ENCODE measurements around the gene IZUMO4. TPM values are rescaled to one million over a fixed set of nuclear protein-coding genes. Genes with fewer than 3 reads are reported as not detected.

The IZUMO4 gene
- total RNA-seq, 1 experiment from 2014 or later, result 285 TPM

DNA sequence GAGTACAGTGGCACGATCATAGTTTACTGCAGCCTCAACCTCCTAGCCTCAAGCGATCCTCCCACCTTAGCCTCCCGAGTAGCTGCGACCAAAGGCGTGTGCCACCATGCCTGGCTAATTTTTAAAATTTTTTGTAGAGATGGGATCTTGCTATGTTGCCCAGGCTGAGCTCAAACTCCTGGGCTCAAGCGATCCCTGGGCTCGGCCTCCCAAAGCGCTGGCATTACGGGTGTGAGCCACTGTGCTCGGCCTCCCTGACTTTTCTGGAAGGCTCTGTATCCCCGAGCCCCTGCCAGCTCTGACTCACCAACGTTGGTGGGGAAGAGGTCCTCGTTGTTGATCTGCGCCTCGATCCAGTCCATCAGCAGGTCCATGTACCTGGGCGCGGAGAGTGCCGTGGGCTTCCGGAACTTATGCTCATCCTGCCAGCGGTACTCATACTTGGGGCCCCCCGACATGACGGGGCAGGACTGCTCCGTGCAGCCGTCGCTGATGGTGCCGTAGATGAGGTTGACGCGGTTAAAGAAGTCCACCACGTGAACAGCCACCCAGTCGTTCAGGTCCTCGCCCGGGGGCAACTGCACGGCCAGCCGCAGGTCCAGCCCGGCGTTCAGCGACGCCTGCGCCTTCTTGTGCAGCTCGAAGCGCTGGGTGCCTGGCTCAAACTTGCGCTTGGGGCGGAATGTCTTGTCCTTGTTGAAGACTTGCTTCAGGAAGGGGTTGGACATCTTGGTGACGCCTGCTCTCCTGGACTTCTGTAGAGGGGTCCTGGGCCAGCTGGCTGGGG is 18.7 kb upstream of the IZUMO4 start:
- Histone ChIP-seq H3K4me1 (ENCODE audit: low read length) (peaks cover 24% of the 10 kb centered on the region), H3K79me2 (ENCODE audit: low read length) (peaks cover 34% of the 10 kb centered on the region), H4K20me1 (ENCODE audit: insufficient read depth, low read depth, low read length) (peaks cover 9% of the 10 kb centered on the region; the same call in 1 of the 2 replicates), H3K9ac (ENCODE audit: low read length) (no peak overlapping the region), H2AFZ (ENCODE audit: low read length) (no peak overlapping the region), H3K36me3 (ENCODE audit: insufficient read depth, low read length) (peaks cover 65% of the 10 kb centered on the region), H3K9me2 (replicated peaks; ENCODE audit: insufficient read depth, low read length) (no peaks in the 10 kb centered on the region), H3K27ac (ENCODE audit: low read length) (no peak overlapping the region), H3K4me3 (ENCODE audit: low read length) (no peak overlapping the region), H3K4me2 (ENCODE audit: low read depth, low read length, poor library complexity, severe bottlenecking) (no peak overlapping the region), H3K9me3 (ENCODE audit: low read length) (no peaks in the 10 kb centered on the region), H3K27me3 (ENCODE audit: low read length) (no peaks in the 10 kb centered on the region)
- no peak for DNase-seq

DNA sequence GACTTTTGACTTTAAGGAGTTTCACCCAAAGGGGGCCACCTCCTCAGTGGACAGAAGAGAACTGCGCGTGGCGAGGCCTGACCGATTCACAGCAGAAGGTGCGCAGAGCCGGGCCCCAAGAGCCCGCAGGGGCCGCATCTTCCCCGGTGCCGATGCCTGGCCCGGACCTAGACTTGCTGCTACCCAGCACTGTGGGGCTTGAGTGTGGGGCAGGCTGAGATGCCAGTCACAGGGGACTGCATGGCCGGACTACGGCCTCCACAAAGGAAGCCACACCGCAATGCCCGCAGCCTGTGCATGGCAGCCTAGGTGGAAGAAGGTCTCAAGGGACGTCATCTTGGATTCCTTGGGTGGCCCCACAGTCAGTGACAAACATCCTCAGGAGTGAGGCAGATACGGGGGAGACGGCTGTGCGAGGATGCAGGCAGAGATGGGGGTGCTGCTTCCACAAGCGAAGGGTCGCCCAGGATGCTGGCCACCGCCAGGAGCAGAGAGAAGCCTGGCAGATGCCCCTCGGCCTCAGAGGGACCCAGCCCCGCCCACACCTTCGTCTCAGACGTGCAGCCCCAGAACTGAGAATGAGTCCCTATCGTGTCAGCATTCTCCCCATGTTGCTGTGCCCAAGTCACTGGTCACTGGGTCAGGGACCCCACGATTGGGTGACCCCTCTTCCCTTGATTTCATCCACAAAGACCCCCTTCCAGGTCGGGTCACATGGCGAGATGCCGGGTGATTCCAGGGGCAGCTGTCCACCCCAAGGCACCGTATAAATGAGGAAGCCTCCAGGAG is 17.4 kb upstream of the IZUMO4 start:
- H3K36me3 ChIP-seq (ENCODE audit: insufficient read depth, low read length), result peaks cover 68% of the 10 kb centered on the region
- no peak overlapping the region for H3K9ac ChIP-seq (ENCODE audit: low read length)

DNA sequence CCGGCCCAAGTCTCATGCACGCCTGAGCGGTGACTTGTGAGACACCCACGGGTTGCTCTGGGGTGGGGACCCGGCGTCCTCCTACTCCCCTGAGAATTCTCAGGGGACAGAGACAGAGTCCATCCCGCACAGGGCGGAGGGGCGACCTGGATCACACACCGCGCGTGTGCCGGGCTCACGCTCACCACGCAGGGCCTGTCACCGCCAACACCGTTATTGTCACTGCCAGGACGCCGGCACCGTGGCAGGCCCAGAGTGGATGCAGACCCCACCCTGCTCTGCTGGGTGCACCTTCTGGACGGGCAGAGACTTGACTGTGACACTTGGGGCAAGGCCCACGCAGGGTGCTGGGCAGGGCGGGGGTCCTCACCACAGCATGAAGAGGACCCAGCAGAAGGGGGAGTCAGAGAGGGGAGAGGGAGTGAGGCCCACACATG is 16.8 kb upstream of the IZUMO4 start:
- no peak overlapping the region for H3K27ac ChIP-seq (ENCODE audit: low read length)
- peaks cover 9% of the 10 kb centered on the region; the same call in 1 of the 2 replicates for H4K20me1 ChIP-seq (ENCODE audit: insufficient read depth, low read depth, low read length)
- no peaks in the 10 kb centered on the region for H3K27me3 ChIP-seq (ENCODE audit: low read length)
- no peaks in the 10 kb centered on the region for H3K9me3 ChIP-seq (ENCODE audit: low read length)
- no peak overlapping the region for H2AFZ ChIP-seq (ENCODE audit: low read length)
- H3K9ac ChIP-seq (ENCODE audit: low read length), result no peak overlapping the region
- H3K4me1 ChIP-seq (ENCODE audit: low read length), result peaks cover 37% of the 10 kb centered on the region
- no peak overlapping the region for H3K4me2 ChIP-seq (ENCODE audit: low read depth, low read length, poor library complexity, severe bottlenecking)
- H3K9me2 ChIP-seq (replicated peaks; ENCODE audit: insufficient read depth, low read length), result no peaks in the 10 kb centered on the region
- H3K79me2 ChIP-seq (ENCODE audit: low read length), result peaks cover 49% of the 10 kb centered on the region
- H3K4me3 ChIP-seq (ENCODE audit: low read length), result no peak overlapping the region
- H3K36me3 ChIP-seq (ENCODE audit: insufficient read depth, low read length), result peaks cover 66% of the 10 kb centered on the region
- no peak for DNase-seq

More for the DNA sequence above, 17.4 kb upstream of the IZUMO4 start:
- Histone ChIP-seq H3K27ac (ENCODE audit: low read length) (no peak overlapping the region), H3K4me3 (ENCODE audit: low read length) (no peak overlapping the region), H3K79me2 (ENCODE audit: low read length) (peaks cover 46% of the 10 kb centered on the region), H3K4me2 (ENCODE audit: low read depth, low read length, poor library complexity, severe bottlenecking) (no peak overlapping the region), H3K9me2 (replicated peaks; ENCODE audit: insufficient read depth, low read length) (no peaks in the 10 kb centered on the region), H3K4me1 (ENCODE audit: low read length) (peaks cover 36% of the 10 kb centered on the region), H2AFZ (ENCODE audit: low read length) (no peak overlapping the region), H4K20me1 (ENCODE audit: insufficient read depth, low read depth, low read length) (peaks cover 9% of the 10 kb centered on the region; the same call in 1 of the 2 replicates), H3K27me3 (ENCODE audit: low read length) (no peaks in the 10 kb centered on the region), H3K9me3 (ENCODE audit: low read length) (no peaks in the 10 kb centered on the region)
- DNase-seq, result no peak

DNA sequence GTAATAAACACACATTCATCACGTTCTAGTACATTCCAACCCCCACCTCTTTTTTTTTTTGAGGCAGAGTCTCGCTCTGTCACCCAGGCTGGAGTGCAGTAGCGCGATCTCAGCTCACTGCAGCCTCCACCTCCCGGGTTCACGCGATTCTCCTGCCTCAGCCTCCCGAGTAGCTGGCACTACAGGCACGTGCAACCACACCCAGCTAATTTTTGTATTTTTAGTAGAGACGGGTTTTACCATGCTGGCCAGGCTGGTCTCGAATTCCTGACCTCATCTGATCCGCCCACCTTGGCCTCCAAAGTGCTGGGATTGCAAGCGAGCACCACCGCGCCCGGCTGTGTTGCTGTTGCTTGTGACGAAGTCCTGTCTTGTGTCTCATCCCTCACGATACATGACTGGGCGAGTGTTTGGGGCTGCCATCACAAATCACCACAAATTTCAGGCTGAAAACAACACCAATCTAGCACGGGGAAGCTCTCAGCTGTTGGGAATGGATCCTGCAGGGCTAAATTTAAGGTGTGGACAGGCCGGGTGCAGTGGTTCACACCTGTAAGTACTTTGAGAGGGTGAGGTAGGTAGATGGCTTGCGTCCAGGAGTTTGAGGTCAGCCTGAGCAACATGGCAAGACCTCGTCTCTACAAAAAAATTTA is 16.3 kb upstream of the IZUMO4 start:
- Histone ChIP-seq H3K4me2 (ENCODE audit: low read depth, low read length, poor library complexity, severe bottlenecking) (no peak overlapping the region), H3K9me3 (ENCODE audit: low read length) (no peaks in the 10 kb centered on the region), H3K4me3 (ENCODE audit: low read length) (no peak overlapping the region), H3K27me3 (ENCODE audit: low read length) (no peaks in the 10 kb centered on the region), H4K20me1 (ENCODE audit: insufficient read depth, low read depth, low read length) (peaks cover 9% of the 10 kb centered on the region; the same call in 1 of the 2 replicates), H3K27ac (ENCODE audit: low read length) (no peak overlapping the region), H2AFZ (ENCODE audit: low read length) (no peak overlapping the region), H3K4me1 (ENCODE audit: low read length) (peaks cover 37% of the 10 kb centered on the region), H3K36me3 (ENCODE audit: insufficient read depth, low read length) (peaks cover 61% of the 10 kb centered on the region), H3K9ac (ENCODE audit: low read length) (no peak overlapping the region), H3K79me2 (ENCODE audit: low read length) (peaks cover 52% of the 10 kb centered on the region), H3K9me2 (replicated peaks; ENCODE audit: insufficient read depth, low read length) (no peaks in the 10 kb centered on the region)
- DNase-seq, result no peak

DNA sequence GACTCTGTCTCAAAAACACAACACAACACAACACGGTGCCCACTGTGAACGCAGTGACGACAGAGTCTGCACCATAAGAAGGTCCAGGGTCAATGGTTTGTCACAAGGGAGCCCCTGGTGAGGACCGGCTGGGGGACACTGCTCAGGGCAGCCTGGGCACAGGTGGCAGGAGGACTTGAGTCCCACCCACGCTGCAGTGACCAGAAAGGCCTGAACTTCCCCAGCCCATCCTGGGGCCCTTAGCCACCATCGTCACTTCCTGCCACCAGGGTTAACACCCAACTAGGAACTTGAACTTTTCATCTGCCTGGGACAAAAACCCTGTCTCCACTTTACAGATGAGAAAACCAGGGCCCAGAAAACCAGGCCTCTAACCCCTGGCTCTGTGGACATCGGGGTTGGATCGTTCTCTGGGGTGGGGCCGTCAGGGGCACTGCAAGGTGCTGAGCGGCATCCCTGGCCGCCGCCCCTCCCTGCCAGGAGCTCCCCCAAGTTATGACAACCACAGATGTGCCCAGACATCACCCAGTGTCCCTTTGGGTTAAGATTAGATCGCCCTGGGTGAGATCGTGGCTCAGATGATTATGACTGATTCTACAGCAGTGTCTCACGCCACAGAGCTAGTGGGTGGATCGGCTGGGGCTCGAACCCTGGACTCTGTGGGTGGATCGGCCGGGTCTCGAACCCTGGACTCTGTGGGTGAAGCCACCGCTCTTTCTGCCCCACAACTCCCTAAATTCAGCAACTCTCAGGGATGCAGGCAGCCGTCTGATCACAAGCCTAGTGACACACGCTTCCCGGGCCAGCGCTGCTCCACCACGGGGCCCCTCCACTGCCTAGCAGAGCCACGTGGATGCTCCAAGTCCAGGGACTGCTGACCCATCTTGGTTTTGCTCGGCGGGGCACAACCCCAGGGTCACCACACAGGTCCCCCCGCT is 14.6 kb upstream of the IZUMO4 start:
- Histone ChIP-seq H3K4me3 (ENCODE audit: low read length) (no peak overlapping the region), H3K79me2 (ENCODE audit: low read length) (peaks cover 55% of the 10 kb centered on the region), H3K27me3 (ENCODE audit: low read length) (no peaks in the 10 kb centered on the region), H4K20me1 (ENCODE audit: insufficient read depth, low read depth, low read length) (peaks cover 9% of the 10 kb centered on the region; the same call in 1 of the 2 replicates), H3K9me2 (replicated peaks; ENCODE audit: insufficient read depth, low read length) (no peaks in the 10 kb centered on the region), H3K36me3 (ENCODE audit: insufficient read depth, low read length) (peaks cover 50% of the 10 kb centered on the region), H3K9ac (ENCODE audit: low read length) (peak overlapping the region; percentile 79), H3K4me2 (ENCODE audit: low read depth, low read length, poor library complexity, severe bottlenecking) (no peak overlapping the region), H3K9me3 (ENCODE audit: low read length) (no peaks in the 10 kb centered on the region), H3K27ac (ENCODE audit: low read length) (peak overlapping the region; percentile 99), H3K4me1 (ENCODE audit: low read length) (peaks cover 51% of the 10 kb centered on the region), H2AFZ (ENCODE audit: low read length) (no peak overlapping the region)
- DNase-seq, result no peak

DNA sequence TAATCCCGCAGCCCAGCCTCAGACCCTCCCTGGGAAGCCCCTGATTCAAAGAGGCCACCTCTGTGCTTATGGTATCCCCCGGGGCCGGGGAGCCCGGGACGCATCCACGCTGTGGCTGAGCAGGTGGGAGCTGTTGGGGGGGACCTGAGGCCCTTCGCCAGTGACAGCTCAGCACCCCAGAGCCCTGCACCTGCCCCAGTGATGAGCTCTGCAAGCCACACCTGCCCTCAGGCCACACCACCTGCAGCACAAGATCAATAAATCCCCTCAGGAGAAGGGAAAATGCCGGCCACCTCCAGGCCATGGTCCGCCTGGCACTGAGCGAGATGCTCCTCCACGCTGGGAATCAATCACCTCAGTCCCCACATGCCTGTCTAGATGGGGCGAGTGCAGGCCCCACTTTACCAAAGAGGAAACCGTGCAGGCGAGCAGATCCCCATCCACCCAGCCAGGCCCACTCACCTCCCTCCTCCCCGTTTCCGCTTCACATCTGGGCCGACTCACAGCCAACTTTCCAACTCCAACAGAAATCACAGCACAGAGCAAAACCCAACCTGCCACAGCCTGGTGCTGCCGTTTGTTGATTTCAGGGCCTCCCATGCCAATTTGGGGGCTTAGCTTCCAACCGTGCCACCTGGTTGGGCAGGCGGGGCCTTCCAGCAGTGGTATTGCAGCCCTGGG is 13.4 kb upstream of the IZUMO4 start:
- Histone ChIP-seq H3K36me3 (ENCODE audit: insufficient read depth, low read length) (peaks cover 40% of the 10 kb centered on the region), H3K9me3 (ENCODE audit: low read length) (no peaks in the 10 kb centered on the region), H3K9ac (ENCODE audit: low read length) (peak overlapping the region; percentile 79), H3K79me2 (ENCODE audit: low read length) (peaks cover 54% of the 10 kb centered on the region), H3K4me1 (ENCODE audit: low read length) (peaks cover 63% of the 10 kb centered on the region), H4K20me1 (ENCODE audit: insufficient read depth, low read depth, low read length) (peaks cover 8% of the 10 kb centered on the region; the same call in 1 of the 2 replicates), H3K27me3 (ENCODE audit: low read length) (no peaks in the 10 kb centered on the region), H2AFZ (ENCODE audit: low read length) (no peak overlapping the region), H3K27ac (ENCODE audit: low read length) (peak overlapping the region; percentile 99), H3K9me2 (replicated peaks; ENCODE audit: insufficient read depth, low read length) (no peaks in the 10 kb centered on the region), H3K4me3 (ENCODE audit: low read length) (no peak overlapping the region), H3K4me2 (ENCODE audit: low read depth, low read length, poor library complexity, severe bottlenecking) (peak overlapping the region; percentile 55)
- peak; percentile 78 for DNase-seq

Data from Karpas-422 (cell line).